ENCODE measurements around the gene DUS3L. TPM values are rescaled to one million over a fixed set of nuclear protein-coding genes. Genes with fewer than 3 reads are reported as not detected.
A peak's percentile ranks its signal among the peaks of the same experiment; 100 is the strongest.

Gene DUS3L
- total RNA-seq: 22.9 and 29.2 TPM in 2 replicates

GRCh38 chr19:5790559-5791520 is at the start of gene DUS3L:
Gene DUS3L (minus strand): TSS chr19:5791163. CDS start chr19:5791141, 22 bp downstream.
- peak; percentile 98 to 99 for DNase-seq (ENCODE audit: low read depth in 2 of 2)

- no peak for DNase-seq (ENCODE audit: low read depth in 2 of 2)
These were observed 48.4 kb upstream of the DUS3L start, which contains the start of gene FUT6 for GRCh38 chr19:5839065-5840017. Gene FUT6 (minus strand): TSS chr19:5839702. CDS start chr19:5832567, 7,135 bp downstream.

- DNase-seq (ENCODE audit: low read depth in 2 of 2): no peak
These were observed 47.5 kb upstream of the DUS3L start for GRCh38 chr19:5838353-5839064.

- no peak for DNase-seq (ENCODE audit: low read depth in 2 of 2)
These were observed 46.9 kb upstream of the DUS3L start for GRCh38 chr19:5837761-5838352.

GRCh38 chr19:5832527-5833216 is 41.7 kb upstream of the DUS3L start:
- DNase-seq (ENCODE audit: low read depth in 2 of 2): no peak

GRCh38 chr19:5832061-5832460 is 41.1 kb upstream of the DUS3L start:
- DNase-seq (ENCODE audit: low read depth in 2 of 2): no peak

GRCh38 chr19:5831159-5831558 is 40.2 kb upstream of the DUS3L start:
- DNase-seq (ENCODE audit: low read depth in 2 of 2): no peak

GRCh38 chr19:5829567-5830310 is 38.8 kb upstream of the DUS3L start:
- no peak for DNase-seq (ENCODE audit: low read depth in 2 of 2)

GRCh38 chr19:5828661-5829566 is 38.0 kb upstream of the DUS3L start:
- DNase-seq (ENCODE audit: low read depth in 2 of 2): no peak

- DNase-seq (ENCODE audit: low read depth in 2 of 2): peak; percentile 80 to 90
These were observed 37.1 kb upstream of the DUS3L start for GRCh38 chr19:5827891-5828660.

- DNase-seq (ENCODE audit: low read depth in 2 of 2): no peak
These were observed 36.5 kb upstream of the DUS3L start for GRCh38 chr19:5827342-5827890.

GRCh38 chr19:5826531-5827341 is 35.8 kb upstream of the DUS3L start:
- DNase-seq (ENCODE audit: low read depth in 2 of 2): no peak

GRCh38 chr19:5825178-5825577 is 34.2 kb upstream of the DUS3L start:
- DNase-seq (ENCODE audit: low read depth in 2 of 2): no peak

GRCh38 chr19:5824751-5825150 is 33.8 kb upstream of the DUS3L start:
- DNase-seq (ENCODE audit: low read depth in 2 of 2): no peak

- no peak for DNase-seq (ENCODE audit: low read depth in 2 of 2)
These were observed 32.8 kb upstream of the DUS3L start for GRCh38 chr19:5823579-5824281.
